Fibroblast of lung (primary cell): ENCODE results near the gene C6orf132.

Experiments used
- CTCF ChIP-seq, 2 donors: IDR thresholded peaks in 1 of 2; conservative IDR thresholded peaks in 1 of 2; 1 replicate in 1 of 2; 2 replicates in 1 of 2; pipeline ENCODE4 v1.5.1; 2011 to 2012; ENCODE audit warnings: low read length in 2 of 2, control low read depth in 1 of 2, inconsistent platforms in 1 of 2, low read depth in 1 of 2, mild to moderate bottlenecking in 1 of 2
- EZH2 ChIP-seq: IDR thresholded peaks from 2 replicates; pipeline ENCODE4 v1.5.1; 2012; ENCODE audit warnings: low read length, control low read depth, mild to moderate bottlenecking; ENCODE audit errors: missing control alignments

GRCh38 chr6:42083530-42083929 is 58.9 kb downstream of the C6orf132 start:
- no peak for TF ChIP-seq CTCF (conservative IDR thresholded peaks at IDR 0.05 in 1 of 2, IDR thresholded peaks at IDR 0.05 in 1 of 2; ENCODE audit: low read depth in 1 of 2, low read length in 2 of 2)
- TF ChIP-seq EZH2, result no peak
